ENCODE data around the gene KIF3A.

DNA sequence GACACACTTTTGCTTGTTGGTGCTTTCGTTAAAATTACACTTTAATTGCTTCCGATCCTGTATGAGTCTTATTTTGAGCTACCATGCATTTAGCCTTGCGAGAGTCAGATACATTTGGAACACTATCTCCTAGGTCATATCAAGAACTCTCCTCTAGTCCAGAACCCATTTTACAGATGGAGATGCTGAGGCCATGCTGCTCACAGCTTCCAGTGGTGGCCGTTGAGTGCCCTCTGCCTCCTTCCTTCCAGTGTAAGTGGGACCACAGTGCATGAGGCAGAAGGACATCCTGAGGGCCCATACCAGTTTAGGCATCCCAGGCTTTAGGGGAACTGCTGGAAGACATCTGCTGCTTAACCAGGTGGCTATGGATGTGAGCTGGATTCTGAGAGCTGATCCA is 16.8 kb upstream of the KIF3A start:
- no peak for TF ChIP-seq POLR2AphosphoS5 (IDR thresholded peaks at IDR 0.05; ENCODE audit: borderline replicate concordance, low read depth, low read length)
- TF ChIP-seq EZH2 (IDR thresholded peaks at IDR 0.05), result no peak
- no peak for TF ChIP-seq FOXP2 (optimal IDR thresholded peaks at IDR 0.05; ENCODE audit: control extremely low read depth, extremely low read length, insufficient read depth)
